HepG2 (cell line): ENCODE data around the gene SFMBT1. TPM values are rescaled to one million over a fixed set of nuclear protein-coding genes. Genes with fewer than 3 reads are reported as not detected.

Experiments used
- CBX2 ChIP-seq, 2 experiments: fragments of 200-600 bp in 1 of 2; sonication (generic); formaldehyde crosslinking in 1 of 2; IDR thresholded peaks; 2 replicates each; pipeline versions ENCODE4 v1.7.0 to v1.8.1; 2018 to 2022; ENCODE audit warnings: low read depth in 2 of 2, low read length in 1 of 2, mild to moderate bottlenecking in 1 of 2, missing genetic modification reagents in 1 of 2
- FOSL2 ChIP-seq: sonication (generic); formaldehyde crosslinking; IDR thresholded peaks from 2 replicates; pipeline ENCODE4 v1.4.0; 2020; ENCODE audit warnings: missing genetic modification reagents
- FOXO1 ChIP-seq: sonication (generic); formaldehyde crosslinking; IDR thresholded peaks from 2 replicates; pipeline ENCODE4 v1.4.0; 2020; ENCODE audit warnings: missing genetic modification reagents
- IRF2 ChIP-seq: IDR thresholded peaks from 2 replicates; pipeline ENCODE4 v1.6.1; 2018; ENCODE audit warnings: missing genetic modification reagents, missing compliant biosample characterization
- MXD4 ChIP-seq: IDR thresholded peaks from 2 replicates; pipeline ENCODE4 v1.6.1; 2016; ENCODE audit warnings: mild to moderate bottlenecking, missing biosample characterization, missing genetic modification reagents
- NBN ChIP-seq: fragments of 450-650 bp; conservative IDR thresholded peaks from 2 replicates; pipeline ENCODE4 v1.6.1; 2017
- RXRA ChIP-seq: sonication (generic); formaldehyde crosslinking; IDR thresholded peaks from 2 replicates; pipeline ENCODE4 v1.5.1; 2020; ENCODE audit warnings: missing genetic modification reagents
- SIN3B ChIP-seq: fragments of 150-350 bp; IDR thresholded peaks from 2 replicates; pipeline ENCODE4 v1.6.1; 2014; ENCODE audit warnings: low read length
- XBP1 ChIP-seq: sonication (generic); formaldehyde crosslinking; IDR thresholded peaks from 2 replicates; pipeline ENCODE4 v1.5.0; 2020; ENCODE audit warnings: missing genetic modification reagents
- ZNF292 ChIP-seq: sonication (generic); formaldehyde crosslinking; IDR thresholded peaks from 2 replicates; pipeline ENCODE4 v1.8.1; 2022; ENCODE audit warnings: mild to moderate bottlenecking, low read depth, missing genetic modification reagents, borderline replicate concordance
- ZNF343 ChIP-seq: sonication (generic); formaldehyde crosslinking; IDR thresholded peaks from 2 replicates; pipeline ENCODE4 v1.4.0; 2020; ENCODE audit warnings: mild to moderate bottlenecking, missing genetic modification reagents
- ZNF772 ChIP-seq: sonication (generic); formaldehyde crosslinking; IDR thresholded peaks from 2 replicates; pipeline ENCODE4 v1.5.0; 2020; ENCODE audit warnings: mild to moderate bottlenecking, missing genetic modification reagents
- polyA plus RNA-seq, 8 experiments: library from polyadenylated mRNA; depleted of rRNA in 3 of 8; stranded (reverse) in 7 of 8; unstranded in 1 of 8; fragments of >200 nt; fragmentation: Illumina TruSeq in 4 of 8; extraction: Trizol in 4 of 8; gene quantifications; 2 replicates each; pipeline versions ENCODE4 v1.2.1 to v1.2.3, GENCODE V29; 2011 to 2016; ENCODE audit warnings: low read depth in 4 of 8, missing spikeins in 1 of 8, mixed read lengths in 1 of 8; ENCODE audit not compliant: insufficient read depth in 1 of 8
- total RNA-seq, 5 experiments: library from RNA; depleted of rRNA; stranded (reverse); fragments of >200 nt; fragmentation: Illumina TruSeq; extraction: Trizol; gene quantifications; 2 replicates each; pipeline ENCODE4 v1.2.3, GENCODE V29; 2016; ENCODE audit warnings: low read depth in 1 of 5
- TF ChIP-seq, protein P1 (sequence below): sonication (generic); formaldehyde crosslinking; IDR thresholded peaks from 2 replicates; pipeline ENCODE4 v1.8.0; 2022; ENCODE audit warnings: missing genetic modification reagents, mild to moderate bottlenecking, moderate library complexity, borderline replicate concordance
- TF ChIP-seq, protein P2 (sequence below): IDR thresholded peaks from 2 replicates; pipeline ENCODE4 v1.6.1; 2016; ENCODE audit warnings: missing compliant biosample characterization, missing genetic modification reagents, borderline replicate concordance
- TF ChIP-seq, protein P3 (sequence below): IDR thresholded peaks from 2 replicates; pipeline ENCODE4 v1.6.1; 2016
- TF ChIP-seq, protein P4 (sequence below): sonication (generic); formaldehyde crosslinking; IDR thresholded peaks from 2 replicates; pipeline ENCODE4 v1.9.0; 2021; ENCODE audit warnings: missing genetic modification reagents, mild to moderate bottlenecking, borderline replicate concordance
- TF ChIP-seq, protein P5 (sequence below): IDR thresholded peaks from 2 replicates; pipeline ENCODE4 v1.6.1; 2016; ENCODE audit warnings: low read depth
- TF ChIP-seq, protein P6 (sequence below): sonication (generic); formaldehyde crosslinking; IDR thresholded peaks from 2 replicates; pipeline ENCODE4 v1.4.0; 2020; ENCODE audit warnings: missing genetic modification reagents

SFMBT1 gene
- total and polyA plus RNA-seq, 2 of the 13 experiments (the other 11 are each of a cell fraction or from before 2014, with no cell fraction given) = 3.8 to 12.8 TPM

DNA sequence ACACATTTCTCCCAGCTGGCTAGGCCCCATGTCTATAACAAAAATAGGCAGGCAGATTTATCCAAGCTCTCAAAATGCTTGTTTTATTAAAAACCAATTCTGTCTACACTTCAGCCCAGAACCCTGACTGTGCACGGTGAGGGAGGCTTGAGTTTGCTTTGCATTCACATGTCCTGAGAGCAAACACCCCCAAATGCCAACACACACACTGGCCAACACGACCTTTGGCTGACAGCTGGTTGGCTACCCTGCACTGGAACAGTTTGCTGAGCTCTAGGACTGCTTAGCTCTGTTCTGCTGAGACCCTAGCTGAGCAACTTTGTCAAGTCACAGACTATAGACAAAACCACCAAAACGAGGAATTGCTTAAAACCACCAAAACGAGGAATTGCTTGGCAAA, 152.2 kb downstream of the SFMBT1 start (continued):
- TF ChIP-seq, protein P1, sequence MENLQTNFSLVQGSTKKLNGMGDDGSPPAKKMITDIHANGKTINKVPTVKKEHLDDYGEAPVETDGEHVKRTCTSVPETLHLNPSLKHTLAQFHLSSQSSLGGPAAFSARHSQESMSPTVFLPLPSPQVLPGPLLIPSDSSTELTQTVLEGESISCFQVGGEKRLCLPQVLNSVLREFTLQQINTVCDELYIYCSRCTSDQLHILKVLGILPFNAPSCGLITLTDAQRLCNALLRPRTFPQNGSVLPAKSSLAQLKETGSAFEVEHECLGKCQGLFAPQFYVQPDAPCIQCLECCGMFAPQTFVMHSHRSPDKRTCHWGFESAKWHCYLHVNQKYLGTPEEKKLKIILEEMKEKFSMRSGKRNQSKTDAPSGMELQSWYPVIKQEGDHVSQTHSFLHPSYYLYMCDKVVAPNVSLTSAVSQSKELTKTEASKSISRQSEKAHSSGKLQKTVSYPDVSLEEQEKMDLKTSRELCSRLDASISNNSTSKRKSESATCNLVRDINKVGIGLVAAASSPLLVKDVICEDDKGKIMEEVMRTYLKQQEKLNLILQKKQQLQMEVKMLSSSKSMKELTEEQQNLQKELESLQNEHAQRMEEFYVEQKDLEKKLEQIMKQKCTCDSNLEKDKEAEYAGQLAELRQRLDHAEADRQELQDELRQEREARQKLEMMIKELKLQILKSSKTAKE = no peak
- TF ChIP-seq, protein P2, sequence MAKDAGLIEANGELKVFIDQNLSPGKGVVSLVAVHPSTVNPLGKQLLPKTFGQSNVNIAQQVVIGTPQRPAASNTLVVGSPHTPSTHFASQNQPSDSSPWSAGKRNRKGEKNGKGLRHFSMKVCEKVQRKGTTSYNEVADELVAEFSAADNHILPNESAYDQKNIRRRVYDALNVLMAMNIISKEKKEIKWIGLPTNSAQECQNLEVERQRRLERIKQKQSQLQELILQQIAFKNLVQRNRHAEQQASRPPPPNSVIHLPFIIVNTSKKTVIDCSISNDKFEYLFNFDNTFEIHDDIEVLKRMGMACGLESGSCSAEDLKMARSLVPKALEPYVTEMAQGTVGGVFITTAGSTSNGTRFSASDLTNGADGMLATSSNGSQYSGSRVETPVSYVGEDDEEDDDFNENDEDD (CRISPR knock-in tag) = 0 out of 2 replicates have a peak, but pooled peaks have one; percentile 27
- TF ChIP-seq ZNF343 (CRISPR knock-in tag) = no peak
- TF ChIP-seq XBP1 = no peak
- peak; percentile 34; the same call in 1 of the 2 replicates for TF ChIP-seq ZNF772 (CRISPR knock-in tag)
- TF ChIP-seq, protein P3, sequence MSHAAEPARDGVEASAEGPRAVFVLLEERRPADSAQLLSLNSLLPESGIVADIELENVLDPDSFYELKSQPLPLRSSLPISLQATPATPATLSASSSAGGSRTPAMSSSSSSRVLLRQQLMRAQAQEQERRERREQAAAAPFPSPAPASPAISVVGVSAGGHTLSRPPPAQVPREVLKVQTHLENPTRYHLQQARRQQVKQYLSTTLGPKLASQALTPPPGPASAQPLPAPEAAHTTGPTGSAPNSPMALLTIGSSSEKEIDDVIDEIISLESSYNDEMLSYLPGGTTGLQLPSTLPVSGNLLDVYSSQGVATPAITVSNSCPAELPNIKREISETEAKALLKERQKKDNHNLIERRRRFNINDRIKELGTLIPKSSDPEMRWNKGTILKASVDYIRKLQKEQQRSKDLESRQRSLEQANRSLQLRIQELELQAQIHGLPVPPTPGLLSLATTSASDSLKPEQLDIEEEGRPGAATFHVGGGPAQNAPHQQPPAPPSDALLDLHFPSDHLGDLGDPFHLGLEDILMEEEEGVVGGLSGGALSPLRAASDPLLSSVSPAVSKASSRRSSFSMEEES (CRISPR knock-in tag) = peak; percentile 65; the same call in 1 of the 2 replicates
- TF ChIP-seq, protein P4, sequence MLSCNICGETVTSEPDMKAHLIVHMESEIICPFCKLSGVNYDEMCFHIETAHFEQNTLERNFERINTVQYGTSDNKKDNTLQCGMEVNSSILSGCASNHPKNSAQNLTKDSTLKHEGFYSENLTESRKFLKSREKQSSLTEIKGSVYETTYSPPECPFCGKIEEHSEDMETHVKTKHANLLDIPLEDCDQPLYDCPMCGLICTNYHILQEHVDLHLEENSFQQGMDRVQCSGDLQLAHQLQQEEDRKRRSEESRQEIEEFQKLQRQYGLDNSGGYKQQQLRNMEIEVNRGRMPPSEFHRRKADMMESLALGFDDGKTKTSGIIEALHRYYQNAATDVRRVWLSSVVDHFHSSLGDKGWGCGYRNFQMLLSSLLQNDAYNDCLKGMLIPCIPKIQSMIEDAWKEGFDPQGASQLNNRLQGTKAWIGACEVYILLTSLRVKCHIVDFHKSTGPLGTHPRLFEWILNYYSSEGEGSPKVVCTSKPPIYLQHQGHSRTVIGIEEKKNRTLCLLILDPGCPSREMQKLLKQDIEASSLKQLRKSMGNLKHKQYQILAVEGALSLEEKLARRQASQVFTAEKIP = no peak
- peak; percentile 52; the same call in 1 of the 2 replicates for TF ChIP-seq RXRA (CRISPR knock-in tag)
- TF ChIP-seq, protein P5, sequence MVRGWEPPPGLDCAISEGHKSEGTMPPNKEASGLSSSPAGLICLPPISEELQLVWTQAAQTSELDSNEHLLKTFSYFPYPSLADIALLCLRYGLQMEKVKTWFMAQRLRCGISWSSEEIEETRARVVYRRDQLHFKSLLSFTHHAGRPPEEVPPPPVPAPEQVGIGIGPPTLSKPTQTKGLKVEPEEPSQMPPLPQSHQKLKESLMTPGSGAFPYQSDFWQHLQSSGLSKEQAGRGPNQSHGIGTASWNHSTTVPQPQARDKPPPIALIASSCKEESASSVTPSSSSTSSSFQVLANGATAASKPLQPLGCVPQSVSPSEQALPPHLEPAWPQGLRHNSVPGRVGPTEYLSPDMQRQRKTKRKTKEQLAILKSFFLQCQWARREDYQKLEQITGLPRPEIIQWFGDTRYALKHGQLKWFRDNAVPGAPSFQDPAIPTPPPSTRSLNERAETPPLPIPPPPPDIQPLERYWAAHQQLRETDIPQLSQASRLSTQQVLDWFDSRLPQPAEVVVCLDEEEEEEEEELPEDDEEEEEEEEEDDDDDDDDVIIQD (CRISPR knock-in tag) = 0 out of 2 replicates have a peak, but pooled peaks have one; percentile 39
- TF ChIP-seq SIN3B = no peak
- peak; percentile 89; the same call in 1 of the 2 replicates for TF ChIP-seq ZNF292 (CRISPR knock-in tag)
- 0 out of 2 replicates have a peak, but pooled peaks have one; percentile 27 for TF ChIP-seq IRF2
- TF ChIP-seq, protein P6, sequence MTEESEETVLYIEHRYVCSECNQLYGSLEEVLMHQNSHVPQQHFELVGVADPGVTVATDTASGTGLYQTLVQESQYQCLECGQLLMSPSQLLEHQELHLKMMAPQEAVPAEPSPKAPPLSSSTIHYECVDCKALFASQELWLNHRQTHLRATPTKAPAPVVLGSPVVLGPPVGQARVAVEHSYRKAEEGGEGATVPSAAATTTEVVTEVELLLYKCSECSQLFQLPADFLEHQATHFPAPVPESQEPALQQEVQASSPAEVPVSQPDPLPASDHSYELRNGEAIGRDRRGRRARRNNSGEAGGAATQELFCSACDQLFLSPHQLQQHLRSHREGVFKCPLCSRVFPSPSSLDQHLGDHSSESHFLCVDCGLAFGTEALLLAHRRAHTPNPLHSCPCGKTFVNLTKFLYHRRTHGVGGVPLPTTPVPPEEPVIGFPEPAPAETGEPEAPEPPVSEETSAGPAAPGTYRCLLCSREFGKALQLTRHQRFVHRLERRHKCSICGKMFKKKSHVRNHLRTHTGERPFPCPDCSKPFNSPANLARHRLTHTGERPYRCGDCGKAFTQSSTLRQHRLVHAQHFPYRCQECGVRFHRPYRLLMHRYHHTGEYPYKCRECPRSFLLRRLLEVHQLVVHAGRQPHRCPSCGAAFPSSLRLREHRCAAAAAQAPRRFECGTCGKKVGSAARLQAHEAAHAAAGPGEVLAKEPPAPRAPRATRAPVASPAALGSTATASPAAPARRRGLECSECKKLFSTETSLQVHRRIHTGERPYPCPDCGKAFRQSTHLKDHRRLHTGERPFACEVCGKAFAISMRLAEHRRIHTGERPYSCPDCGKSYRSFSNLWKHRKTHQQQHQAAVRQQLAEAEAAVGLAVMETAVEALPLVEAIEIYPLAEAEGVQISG = peak; percentile 58
- peak; percentile 54; the same call in 1 of the 2 replicates for TF ChIP-seq FOXO1 (CRISPR knock-in tag)
- TF ChIP-seq MXD4 (CRISPR knock-in tag) = peak; percentile 75; the same call in 1 of the 2 replicates
- TF ChIP-seq NBN = no peak
- TF ChIP-seq FOSL2 (CRISPR knock-in tag) = peak; percentile 25; the same call in 1 of the 2 replicates
- no peak for TF ChIP-seq CBX2 (IDR thresholded peaks at IDR 0.05; ENCODE audit: low read depth, low read length)
- TF ChIP-seq CBX2 (CRISPR knock-in tag; IDR thresholded peaks at IDR 0.05; ENCODE audit: low read depth) = no peak
